H9 (cell line): ENCODE measurements around the gene SYT17. TPM values are rescaled to one million over a fixed set of nuclear protein-coding genes. Genes with fewer than 3 reads are reported as not detected.

Experiments
- DNase-seq: peaks from one replicate; pipeline ENCODE4 v3.0.0-alpha.2; 2017
- H2AFZ ChIP-seq: one replicate; pipeline ENCODE4 v1.6.1; 2013; ENCODE audit warnings: mild to moderate bottlenecking, low read length, control low read depth, moderate library complexity
- H2AK5ac ChIP-seq: 2 replicates; pipeline ENCODE4 v1.6.1; 2013; ENCODE audit warnings: low read length, control low read depth, mixed read lengths; ENCODE audit not compliant: insufficient read length
- H2BK120ac ChIP-seq: one replicate; pipeline ENCODE4 v1.6.1; 2013; ENCODE audit warnings: low read depth, mild to moderate bottlenecking, low read length, control low read depth, inconsistent platforms; ENCODE audit not compliant: poor library complexity, severe bottlenecking
- H2BK12ac ChIP-seq: 2 replicates; pipeline ENCODE4 v1.6.1; 2013; ENCODE audit warnings: low read length, control low read depth, mixed read lengths, low read depth; ENCODE audit not compliant: insufficient read length
- H2BK15ac ChIP-seq: 2 replicates; pipeline ENCODE4 v1.6.1; 2013; ENCODE audit warnings: low read depth, low read length, control low read depth
- H2BK20ac ChIP-seq: one replicate; pipeline ENCODE4 v1.6.1; 2013; ENCODE audit warnings: low read depth, mild to moderate bottlenecking, low read length, control low read depth, inconsistent platforms; ENCODE audit not compliant: poor library complexity, severe bottlenecking
- H2BK5ac ChIP-seq: 2 replicates; pipeline ENCODE4 v1.6.1; 2013; ENCODE audit warnings: low read length, control low read depth, mixed read lengths; ENCODE audit not compliant: insufficient read length
- H3K14ac ChIP-seq: 2 replicates; pipeline ENCODE4 v1.6.1; 2013; ENCODE audit warnings: low read length, control low read depth; ENCODE audit not compliant: insufficient read depth
- H3K18ac ChIP-seq: 2 replicates; pipeline ENCODE4 v1.6.1; 2013; ENCODE audit warnings: low read depth, mild to moderate bottlenecking, mixed read lengths, low read length, control low read depth; ENCODE audit not compliant: insufficient read length
- H3K23ac ChIP-seq: 2 replicates; pipeline ENCODE4 v1.6.1; 2013; ENCODE audit warnings: low read length, control low read depth, mixed read lengths, low read depth; ENCODE audit not compliant: insufficient read length
- H3K23me2 ChIP-seq: 2 replicates; pipeline ENCODE4 v1.6.1; 2013; ENCODE audit warnings: low read depth, mild to moderate bottlenecking, mixed read lengths, low read length, control low read depth; ENCODE audit not compliant: insufficient read length, poor library complexity, severe bottlenecking
- H3K27ac ChIP-seq: 2 replicates; pipeline ENCODE4 v1.5.1; 2013; ENCODE audit warnings: low read length, control low read depth, mixed read lengths, low read depth; ENCODE audit not compliant: insufficient read length
- H3K27me3 ChIP-seq: 2 replicates; pipeline ENCODE4 v1.6.1; 2013; ENCODE audit warnings: low read length, control low read depth, inconsistent platforms; ENCODE audit not compliant: insufficient read depth
- H3K4ac ChIP-seq: 2 replicates; pipeline ENCODE4 v1.6.1; 2013; ENCODE audit warnings: low read depth, mild to moderate bottlenecking, control low read depth, inconsistent platforms, low read length, moderate library complexity
- H3K4me1 ChIP-seq: 2 replicates; pipeline ENCODE4 v1.6.1; 2013; ENCODE audit warnings: low read length, control low read depth, inconsistent platforms; ENCODE audit not compliant: insufficient read depth
- H3K4me2 ChIP-seq: 2 replicates; pipeline ENCODE4 v1.6.1; 2013; ENCODE audit warnings: low read length, control low read depth, mixed read lengths; ENCODE audit not compliant: insufficient read length, insufficient read depth
- H3K56ac ChIP-seq: 2 replicates; pipeline ENCODE4 v1.6.1; 2013; ENCODE audit warnings: low read depth, mild to moderate bottlenecking, mixed read lengths, low read length, control low read depth; ENCODE audit not compliant: insufficient read length
- H3K79me1 ChIP-seq: 2 replicates; pipeline ENCODE4 v1.6.1; 2013; ENCODE audit warnings: low read depth, mild to moderate bottlenecking, moderate library complexity, low read length, control low read depth, inconsistent platforms; ENCODE audit not compliant: insufficient read depth, poor library complexity, severe bottlenecking
- H3K79me2 ChIP-seq: 2 replicates; pipeline ENCODE4 v1.6.1; 2013; ENCODE audit warnings: low read length, control low read depth, inconsistent platforms; ENCODE audit not compliant: insufficient read depth
- H3K9ac ChIP-seq: 2 replicates; pipeline ENCODE4 v1.6.1; 2013; ENCODE audit warnings: low read length, control low read depth, mixed read lengths; ENCODE audit not compliant: insufficient read length; ENCODE audit errors: extremely low read depth
- H3K9me3 ChIP-seq: one replicate; pipeline ENCODE4 v1.6.1; 2013; ENCODE audit warnings: low read depth, low read length, inconsistent platforms; ENCODE audit not compliant: control insufficient read depth
- H3T11ph ChIP-seq: one replicate; pipeline ENCODE4 v1.6.1; 2013; ENCODE audit warnings: mild to moderate bottlenecking, low read length, control low read depth, inconsistent platforms
- H4K20me1 ChIP-seq: one replicate; pipeline ENCODE4 v1.6.1; 2013; ENCODE audit not compliant: control insufficient read depth, insufficient read length, insufficient read depth
- H4K5ac ChIP-seq: 2 replicates; pipeline ENCODE4 v1.6.1; 2013; ENCODE audit warnings: low read depth, mild to moderate bottlenecking, mixed read lengths, low read length, control low read depth; ENCODE audit not compliant: insufficient read length
- H4K8ac ChIP-seq: replicated peaks from 2 replicates; pipeline ENCODE4 v1.6.1; 2013; ENCODE audit warnings: low read length, control low read depth, mixed read lengths, low read depth; ENCODE audit not compliant: insufficient read length
- H4K91ac ChIP-seq: 2 replicates; pipeline ENCODE4 v1.6.1; 2013; ENCODE audit warnings: low read depth, mild to moderate bottlenecking, moderate library complexity, mixed read lengths, low read length, control low read depth; ENCODE audit not compliant: insufficient read length
- H3K27ac Mint-ChIP-seq, 3 experiments: 2 replicates in 2 of 3; 3 replicates in 1 of 3; pipeline ENCODE4 v1.8.0; 2020 to 2021; ENCODE audit warnings: mixed read lengths in 3 of 3, mild to moderate bottlenecking in 1 of 3, moderate library complexity in 1 of 3
- H3K27me3 Mint-ChIP-seq: 2 replicates; pipeline ENCODE4 v1.8.0; 2021; ENCODE audit warnings: low read depth, mild to moderate bottlenecking, moderate library complexity, mixed read lengths
- H3K36me3 Mint-ChIP-seq, 3 experiments: 2 replicates in 2 of 3; 3 replicates in 1 of 3; pipeline ENCODE4 v1.8.0; 2020 to 2021; ENCODE audit warnings: low read depth in 3 of 3, mixed read lengths in 3 of 3; ENCODE audit not compliant: insufficient read depth in 1 of 3
- H3K4me1 Mint-ChIP-seq, 2 experiments: 2 replicates each; pipeline ENCODE4 v1.8.0; 2020; ENCODE audit warnings: mixed read lengths in 2 of 2
- H3K4me3 Mint-ChIP-seq, 2 experiments: 2 replicates in 1 of 2; 3 replicates in 1 of 2; pipeline ENCODE4 v1.8.0; 2020 to 2021; ENCODE audit warnings: mild to moderate bottlenecking in 2 of 2, mixed read lengths in 2 of 2, moderate library complexity in 1 of 2
- H3K9me3 Mint-ChIP-seq, 2 experiments: 2 replicates in 1 of 2; 3 replicates in 1 of 2; pipeline ENCODE4 v1.8.0; 2020; ENCODE audit warnings: mild to moderate bottlenecking in 2 of 2, mixed read lengths in 2 of 2, moderate library complexity in 1 of 2
- CTCF ChIP-seq: fragments of 200-600 bp; sonication (generic); conservative IDR thresholded peaks from 3 replicates; pipeline ENCODE4 v1.8.0; 2021; ENCODE audit warnings: antibody characterized with exemption, mild to moderate bottlenecking
- total RNA-seq: library from RNA; stranded (reverse); gene quantifications from 2 replicates; pipeline ENCODE4 v1.2.1, GENCODE V29; 2021

The SYT17 gene
- total RNA-seq, 1 experiment from 2014 or later: 3.0 TPM

GRCh38 chr16:19131825-19132218 is 36.2 kb upstream of the SYT17 start:
- peak overlapping the region in 1 of 3 experiments; percentile 27; a peak in 1 of 7 replicates for H3K27ac Mint-ChIP-seq

More at GRCh38 chr16:19131825-19132218, 36.2 kb upstream of the SYT17 start:
- peaks cover 29 to 30% of the 10 kb centered on the region in 2 experiments for H3K4me1 Mint-ChIP-seq
- H4K8ac ChIP-seq: no peak overlapping the region
- no peak overlapping the region for H3K14ac ChIP-seq
- no peaks in the 10 kb centered on the region for H4K20me1 ChIP-seq
- H3K4me2 ChIP-seq: no peak overlapping the region
- H4K91ac ChIP-seq: no peak overlapping the region
- no peak for TF ChIP-seq CTCF
- H2BK15ac ChIP-seq: no peak overlapping the region
- no peak overlapping the region for H3K18ac ChIP-seq
- H2BK5ac ChIP-seq: no peak overlapping the region
- no peak overlapping the region for H3K56ac ChIP-seq
- H3K9me3 Mint-ChIP-seq: peaks cover 2 to 3% of the 10 kb centered on the region in 2 experiments; a peak in 3 of 5 replicates
- no peaks in the 10 kb centered on the region for H3K79me2 ChIP-seq
- H3K27me3 Mint-ChIP-seq: peaks cover 3% of the 10 kb centered on the region; the same call in 1 of the 2 replicates
- H2AFZ ChIP-seq: no peak overlapping the region
- no peaks in the 10 kb centered on the region for H3K9me3 ChIP-seq
- no peaks in the 10 kb centered on the region for H3K36me3 Mint-ChIP-seq
- peaks cover 3% of the 10 kb centered on the region; the same call in 1 of the 2 replicates for H3K4me1 ChIP-seq
- no peak overlapping the region for H3T11ph ChIP-seq
- H3K23ac ChIP-seq: no peak overlapping the region
- no peak overlapping the region for H2BK20ac ChIP-seq
- H3K23me2 ChIP-seq: peaks cover 3% of the 10 kb centered on the region
- H3K27me3 ChIP-seq: no peaks in the 10 kb centered on the region
- no peak overlapping the region for H2AK5ac ChIP-seq
- H3K79me1 ChIP-seq: no peaks in the 10 kb centered on the region
- no peak overlapping the region for H3K9ac ChIP-seq
- no peak for DNase-seq
- H4K5ac ChIP-seq: no peak overlapping the region
- H3K27ac ChIP-seq: no peak overlapping the region
- H3K4me3 Mint-ChIP-seq: no peak overlapping the region
- H2BK12ac ChIP-seq: no peak overlapping the region
- no peak overlapping the region for H2BK120ac ChIP-seq
- H3K4ac ChIP-seq: no peak overlapping the region
